Measurements from ENCODE around the gene TMEM182. TPM values are rescaled to one million over a fixed set of nuclear protein-coding genes. Genes with fewer than 3 reads are reported as not detected.
A peak's percentile ranks its signal among the peaks of the same experiment; 100 is the strongest.

Gene TMEM182
- polyA plus RNA-seq, 1 donor (not counting 4 experiments of a cell fraction or from before 2014, with no cell fraction given) = 3.5 TPM

GRCh38 chr2:102736410-102737409 lies 25.1 kb upstream of the TMEM182 start:
- Histone ChIP-seq H3K27ac (ENCODE audit: control insufficient read depth, insufficient read depth, low read length) (peak overlapping the region; percentile 62), H3K4me2 (ENCODE audit: control insufficient read depth, extremely low read depth, insufficient read depth, low read depth, low read length) (peak overlapping the region; percentile 84), H2AFZ (ENCODE audit: control insufficient read depth, low read length) (peak overlapping the region; percentile 100), H3K9me1 (ENCODE audit: control insufficient read depth, extremely low read depth, insufficient read depth, low read length) (no peaks in the 10 kb centered on the region), H4K20me1 (ENCODE audit: control insufficient read depth, extremely low read depth, insufficient read depth, low read length) (no peaks in the 10 kb centered on the region), H3K36me3 (ENCODE audit: control insufficient read depth in 2 of 2, extremely low read depth in 1 of 2, insufficient read depth in 2 of 2, low read length in 2 of 2) (peaks cover 2% of the 10 kb centered on the region in 2 experiments), H3K27me3 (ENCODE audit: control insufficient read depth, extremely low read depth, insufficient read depth, low read length) (no peaks in the 10 kb centered on the region), H3K4me3 (ENCODE audit: control insufficient read depth in 2 of 3, extremely low read depth in 1 of 3, insufficient read depth in 2 of 3, low read depth in 1 of 3, low read length in 3 of 3) (peak overlapping the region; percentile 81 to 96 (median 92)), H3K4me1 (ENCODE audit: control insufficient read depth, extremely low read depth, insufficient read depth, low read length) (peaks cover 14% of the 10 kb centered on the region), H3K9me3 (ENCODE audit: control insufficient read depth, low read depth, low read length) (no peaks in the 10 kb centered on the region), H3K9ac (ENCODE audit: control insufficient read depth, extremely low read depth, insufficient read depth, low read length) (peak overlapping the region; percentile 78), H3K79me2 (ENCODE audit: control insufficient read depth, insufficient read depth, low read length) (peaks cover 7% of the 10 kb centered on the region)
- DNase-seq (ENCODE audit: low read depth, low spot score) (peak; percentile 32), FAIRE-seq (no peak)
- TF ChIP-seq EZH2 (IDR thresholded peaks at IDR 0.05; ENCODE audit: low read length) (no peak), CTCF (optimal IDR thresholded peaks at IDR 0.05 in 1 of 3, IDR thresholded peaks at IDR 0.05 in 1 of 3, conservative IDR thresholded peaks at IDR 0.05 in 1 of 3; ENCODE audit: extremely low read depth in 1 of 3, insufficient read depth in 2 of 3, low read length in 3 of 3) (no peak)
- dilution Hi-C loops (cut with MboI; ENCODE audit: extremely low pct_ligation_motif_present, low sequenced_read_pairs) = no loop called here

DNA sequence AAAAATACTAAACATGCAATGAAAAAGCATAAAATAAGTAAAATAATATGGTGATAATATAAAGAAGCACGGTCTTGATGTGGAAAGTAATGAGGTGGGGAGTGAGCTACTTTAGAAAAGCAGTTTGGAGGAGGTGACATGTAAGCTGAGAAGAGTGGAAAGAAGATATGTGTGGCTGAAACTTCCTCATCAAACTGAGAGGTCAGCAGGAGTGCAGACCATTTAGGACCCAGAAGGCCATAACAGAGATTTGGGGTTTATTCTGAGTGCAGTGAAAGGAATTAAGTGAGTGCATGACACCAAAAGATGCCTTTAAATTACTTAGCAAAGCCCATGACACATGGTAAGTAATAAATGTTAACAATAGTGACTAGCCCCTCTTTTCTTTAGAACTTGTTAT lies 24.4 kb upstream of the TMEM182 start:
- Histone ChIP-seq H4K20me1 (ENCODE audit: control insufficient read depth, extremely low read depth, insufficient read depth, low read length) (no peaks in the 10 kb centered on the region), H3K4me1 (ENCODE audit: control insufficient read depth, extremely low read depth, insufficient read depth, low read length) (peaks cover 14% of the 10 kb centered on the region), H3K9ac (ENCODE audit: control insufficient read depth, extremely low read depth, insufficient read depth, low read length) (no peak overlapping the region), H3K79me2 (ENCODE audit: control insufficient read depth, insufficient read depth, low read length) (peaks cover 7% of the 10 kb centered on the region), H3K36me3 (ENCODE audit: control insufficient read depth in 2 of 2, extremely low read depth in 1 of 2, insufficient read depth in 2 of 2, low read length in 2 of 2) (no peaks in the 10 kb centered on the region), H3K27me3 (ENCODE audit: control insufficient read depth, extremely low read depth, insufficient read depth, low read length) (no peaks in the 10 kb centered on the region), H3K9me3 (ENCODE audit: control insufficient read depth, low read depth, low read length) (no peaks in the 10 kb centered on the region), H3K9me1 (ENCODE audit: control insufficient read depth, extremely low read depth, insufficient read depth, low read length) (no peaks in the 10 kb centered on the region), H3K27ac (ENCODE audit: control insufficient read depth, insufficient read depth, low read length) (no peak overlapping the region), H2AFZ (ENCODE audit: control insufficient read depth, low read length) (no peak overlapping the region), H3K4me2 (ENCODE audit: control insufficient read depth, extremely low read depth, insufficient read depth, low read depth, low read length) (peak overlapping the region; percentile 84), H3K4me3 (ENCODE audit: control insufficient read depth in 2 of 3, extremely low read depth in 1 of 3, insufficient read depth in 2 of 3, low read depth in 1 of 3, low read length in 3 of 3) (peak overlapping the region; percentile 81 to 96 (median 92))
- TF ChIP-seq CTCF (optimal IDR thresholded peaks at IDR 0.05 in 1 of 3, IDR thresholded peaks at IDR 0.05 in 1 of 3, conservative IDR thresholded peaks at IDR 0.05 in 1 of 3; ENCODE audit: extremely low read depth in 1 of 3, insufficient read depth in 2 of 3, low read length in 3 of 3) = no peak
- no peak for TF ChIP-seq EZH2 (IDR thresholded peaks at IDR 0.05; ENCODE audit: low read length)
- DNase-seq (ENCODE audit: low read depth, low spot score) (no peak), FAIRE-seq (no peak)
- dilution Hi-C loops (cut with MboI; ENCODE audit: extremely low pct_ligation_motif_present, low sequenced_read_pairs) = no loop called here

Measured in keratinocyte (primary cell).